ENCODE results near the gene CXCR4.

CXCR4 gene

GRCh38 chr2:136121204-136121910, 3.4 kb upstream of the CXCR4 start:
- no peak overlapping the region for H3K4me3 ChIP-seq (ENCODE audit: low read depth, low read length)
- no peak for DNase-seq (ENCODE audit: low read depth)
- TF ChIP-seq, protein P1, sequence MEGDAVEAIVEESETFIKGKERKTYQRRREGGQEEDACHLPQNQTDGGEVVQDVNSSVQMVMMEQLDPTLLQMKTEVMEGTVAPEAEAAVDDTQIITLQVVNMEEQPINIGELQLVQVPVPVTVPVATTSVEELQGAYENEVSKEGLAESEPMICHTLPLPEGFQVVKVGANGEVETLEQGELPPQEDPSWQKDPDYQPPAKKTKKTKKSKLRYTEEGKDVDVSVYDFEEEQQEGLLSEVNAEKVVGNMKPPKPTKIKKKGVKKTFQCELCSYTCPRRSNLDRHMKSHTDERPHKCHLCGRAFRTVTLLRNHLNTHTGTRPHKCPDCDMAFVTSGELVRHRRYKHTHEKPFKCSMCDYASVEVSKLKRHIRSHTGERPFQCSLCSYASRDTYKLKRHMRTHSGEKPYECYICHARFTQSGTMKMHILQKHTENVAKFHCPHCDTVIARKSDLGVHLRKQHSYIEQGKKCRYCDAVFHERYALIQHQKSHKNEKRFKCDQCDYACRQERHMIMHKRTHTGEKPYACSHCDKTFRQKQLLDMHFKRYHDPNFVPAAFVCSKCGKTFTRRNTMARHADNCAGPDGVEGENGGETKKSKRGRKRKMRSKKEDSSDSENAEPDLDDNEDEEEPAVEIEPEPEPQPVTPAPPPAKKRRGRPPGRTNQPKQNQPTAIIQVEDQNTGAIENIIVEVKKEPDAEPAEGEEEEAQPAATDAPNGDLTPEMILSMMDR (IDR thresholded peaks at IDR 0.05; ENCODE audit: insufficient read depth, low read depth, low read length, missing control alignments), result no peak

- DNase-seq (ENCODE audit: low read depth), result no peak
- H3K4me3 ChIP-seq (ENCODE audit: low read depth, low read length), result no peak overlapping the region; the same call in 1 of the 2 replicates
- TF ChIP-seq, protein P1 (IDR thresholded peaks at IDR 0.05; ENCODE audit: insufficient read depth, low read depth, low read length, missing control alignments), result no peak
Measured at GRCh38 chr2:136119717-136120675, 2.0 kb upstream of the CXCR4 start.

GRCh38 chr2:136118819-136119716, 1.1 kb upstream of the CXCR4 start:
- TF ChIP-seq, protein P1 (IDR thresholded peaks at IDR 0.05; ENCODE audit: insufficient read depth, low read depth, low read length, missing control alignments), result no peak
- H3K4me3 ChIP-seq (ENCODE audit: low read depth, low read length), result peak overlapping the region; percentile 80
- DNase-seq (ENCODE audit: low read depth), result peak; percentile 28

DNA sequence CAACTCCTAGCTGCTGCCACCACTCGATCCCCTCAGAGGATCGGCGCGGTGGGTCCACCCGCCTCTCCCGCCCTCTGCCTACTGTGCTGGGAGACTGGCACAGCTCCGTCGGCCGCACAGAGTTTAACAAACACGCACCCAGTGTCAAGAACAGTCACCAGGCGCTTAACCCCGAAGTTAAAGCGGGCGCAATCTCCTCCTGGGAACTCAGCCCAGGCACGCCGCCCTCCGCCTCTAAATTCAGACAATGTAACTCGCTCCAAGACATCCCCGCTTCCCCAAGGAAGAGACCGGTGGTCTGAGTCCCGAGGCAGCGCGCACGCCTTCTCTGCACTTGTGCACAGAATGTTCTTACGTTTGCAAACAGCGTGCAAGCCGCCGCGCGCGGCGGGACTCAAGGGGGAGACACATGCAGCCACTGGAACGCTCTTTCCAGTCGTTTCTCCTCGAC, 533 bp downstream of the CXCR4 start:
- TF ChIP-seq, protein P1 (IDR thresholded peaks at IDR 0.05; ENCODE audit: insufficient read depth, low read depth, low read length, missing control alignments), result no peak
- H3K4me3 ChIP-seq (ENCODE audit: low read depth, low read length), result peak overlapping the region; percentile 80
- peak; percentile 59 for DNase-seq (ENCODE audit: low read depth)

- TF ChIP-seq, protein P1 (IDR thresholded peaks at IDR 0.05; ENCODE audit: insufficient read depth, low read depth, low read length, missing control alignments), result no peak
- DNase-seq (ENCODE audit: low read depth), result peak; percentile 90
- H3K4me3 ChIP-seq (ENCODE audit: low read depth, low read length), result peak overlapping the region; percentile 80
Measured at GRCh38 chr2:136116813-136117390, 1.0 kb downstream of the CXCR4 start.
